SH-SY5Y (cell line): Measurements from ENCODE around the gene PCARE.

ENCODE experiments used
- GATA2 ChIP-seq: IDR thresholded peaks from 2 replicates; pipeline ENCODE4 v1.6.1; 2011; ENCODE audit warnings: mild to moderate bottlenecking, low read depth, low read length
- GATA3 ChIP-seq: IDR thresholded peaks from 2 replicates; pipeline ENCODE4 v1.6.1; 2011; ENCODE audit warnings: low read depth, mild to moderate bottlenecking, low read length, moderate library complexity

DNA sequence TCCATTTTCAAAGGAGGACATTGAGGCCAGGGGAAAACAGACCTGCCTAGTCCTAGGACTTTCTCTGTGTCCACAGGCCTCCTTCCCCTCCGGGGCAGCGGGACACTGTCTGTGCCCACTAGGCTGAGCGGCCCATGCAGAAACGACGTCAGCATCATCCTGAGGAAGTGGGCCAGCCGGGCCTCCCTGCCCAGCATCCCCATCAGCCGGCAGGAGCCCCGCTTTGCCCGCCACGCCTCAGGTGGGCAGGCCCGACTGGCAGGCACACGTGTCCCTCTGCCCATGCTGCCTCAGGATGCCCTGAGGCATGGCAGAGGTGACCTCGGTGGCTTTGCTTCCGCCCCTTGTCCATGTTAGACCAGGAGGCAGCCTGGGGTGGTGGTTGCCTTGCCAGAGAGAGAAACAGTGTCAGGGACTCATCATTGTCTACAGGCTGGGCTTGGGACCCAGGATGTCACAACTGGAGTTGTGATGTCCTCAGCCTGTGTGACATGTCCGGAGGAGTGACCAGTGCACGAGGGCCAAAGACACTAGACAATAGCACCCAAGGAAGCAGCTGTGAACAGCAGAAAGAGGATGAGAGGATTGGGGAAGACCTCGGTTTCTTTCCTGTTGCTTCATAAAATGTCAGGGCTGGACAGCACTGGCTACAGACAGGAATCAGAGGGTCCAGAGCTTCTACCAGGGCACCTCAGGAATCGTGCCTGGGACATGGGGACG, 56.4 kb downstream of the PCARE start:
- no peak for TF ChIP-seq GATA3
- no peak for TF ChIP-seq GATA2
